Measurements from ENCODE around the gene PACSIN1.

GRCh38 chr6:34436803-34437643 is 28.9 kb upstream of the PACSIN1 start:
- no peak for TF ChIP-seq GATA2 (IDR thresholded peaks at IDR 0.05; ENCODE audit: low read depth, low read length)
- TF ChIP-seq GATA3 (IDR thresholded peaks at IDR 0.05; ENCODE audit: low read depth, low read length), result no peak

All from SH-SY5Y (cell line).